DOHH2 (cell line): ENCODE measurements around the gene LIPI.

ENCODE experiments used
- EZH2phosphoT487 ChIP-seq: fragments of 200-600 bp; sonication (generic); IDR thresholded peaks from 2 replicates; pipeline ENCODE4 v1.6.1; 2017; ENCODE audit warnings: borderline replicate concordance, mild to moderate bottlenecking, antibody characterized with exemption, low read length, moderate library complexity, mixed read lengths
- TF ChIP-seq, protein P1 (sequence below): fragments of 200-600 bp; sonication (generic); IDR thresholded peaks from one replicate; pipeline ENCODE4 v1.5.1; 2014; ENCODE audit warnings: antibody characterized with exemption, mild to moderate bottlenecking, low read depth, low read length; ENCODE audit not compliant: poor library complexity, severe bottlenecking

DNA sequence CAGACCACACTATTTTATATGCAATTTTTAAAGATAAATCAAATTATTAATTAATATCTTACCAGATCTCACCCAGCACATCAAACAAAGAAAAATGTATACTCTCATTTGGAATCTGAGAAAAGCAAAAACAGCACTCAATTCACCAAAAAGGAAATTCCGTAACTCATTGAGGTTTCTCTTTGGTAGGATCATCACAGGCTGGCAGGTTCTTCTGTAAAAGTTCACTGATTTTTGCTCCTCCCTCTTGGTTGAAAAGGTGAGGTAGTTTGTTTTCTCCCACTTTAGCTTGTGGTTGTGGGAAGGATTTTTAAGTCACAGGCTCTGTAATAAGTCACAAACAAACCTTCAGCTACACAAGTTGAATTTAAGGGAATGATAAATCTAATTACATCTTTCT lies at the start of gene LIPI:
- TF ChIP-seq, protein P1, sequence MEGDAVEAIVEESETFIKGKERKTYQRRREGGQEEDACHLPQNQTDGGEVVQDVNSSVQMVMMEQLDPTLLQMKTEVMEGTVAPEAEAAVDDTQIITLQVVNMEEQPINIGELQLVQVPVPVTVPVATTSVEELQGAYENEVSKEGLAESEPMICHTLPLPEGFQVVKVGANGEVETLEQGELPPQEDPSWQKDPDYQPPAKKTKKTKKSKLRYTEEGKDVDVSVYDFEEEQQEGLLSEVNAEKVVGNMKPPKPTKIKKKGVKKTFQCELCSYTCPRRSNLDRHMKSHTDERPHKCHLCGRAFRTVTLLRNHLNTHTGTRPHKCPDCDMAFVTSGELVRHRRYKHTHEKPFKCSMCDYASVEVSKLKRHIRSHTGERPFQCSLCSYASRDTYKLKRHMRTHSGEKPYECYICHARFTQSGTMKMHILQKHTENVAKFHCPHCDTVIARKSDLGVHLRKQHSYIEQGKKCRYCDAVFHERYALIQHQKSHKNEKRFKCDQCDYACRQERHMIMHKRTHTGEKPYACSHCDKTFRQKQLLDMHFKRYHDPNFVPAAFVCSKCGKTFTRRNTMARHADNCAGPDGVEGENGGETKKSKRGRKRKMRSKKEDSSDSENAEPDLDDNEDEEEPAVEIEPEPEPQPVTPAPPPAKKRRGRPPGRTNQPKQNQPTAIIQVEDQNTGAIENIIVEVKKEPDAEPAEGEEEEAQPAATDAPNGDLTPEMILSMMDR = no peak
- no peak for TF ChIP-seq EZH2phosphoT487
